Measurements from ENCODE around the gene UNK. TPM values are rescaled to one million over a fixed set of nuclear protein-coding genes. Genes with fewer than 3 reads are reported as not detected.

Gene UNK
- total and polyA plus RNA-seq, 9 of the 15 experiments (the other 6 are each of a cell fraction or from before 2014, with no cell fraction given), result 12.8 to 38.6 (median 24.8) TPM

DNA sequence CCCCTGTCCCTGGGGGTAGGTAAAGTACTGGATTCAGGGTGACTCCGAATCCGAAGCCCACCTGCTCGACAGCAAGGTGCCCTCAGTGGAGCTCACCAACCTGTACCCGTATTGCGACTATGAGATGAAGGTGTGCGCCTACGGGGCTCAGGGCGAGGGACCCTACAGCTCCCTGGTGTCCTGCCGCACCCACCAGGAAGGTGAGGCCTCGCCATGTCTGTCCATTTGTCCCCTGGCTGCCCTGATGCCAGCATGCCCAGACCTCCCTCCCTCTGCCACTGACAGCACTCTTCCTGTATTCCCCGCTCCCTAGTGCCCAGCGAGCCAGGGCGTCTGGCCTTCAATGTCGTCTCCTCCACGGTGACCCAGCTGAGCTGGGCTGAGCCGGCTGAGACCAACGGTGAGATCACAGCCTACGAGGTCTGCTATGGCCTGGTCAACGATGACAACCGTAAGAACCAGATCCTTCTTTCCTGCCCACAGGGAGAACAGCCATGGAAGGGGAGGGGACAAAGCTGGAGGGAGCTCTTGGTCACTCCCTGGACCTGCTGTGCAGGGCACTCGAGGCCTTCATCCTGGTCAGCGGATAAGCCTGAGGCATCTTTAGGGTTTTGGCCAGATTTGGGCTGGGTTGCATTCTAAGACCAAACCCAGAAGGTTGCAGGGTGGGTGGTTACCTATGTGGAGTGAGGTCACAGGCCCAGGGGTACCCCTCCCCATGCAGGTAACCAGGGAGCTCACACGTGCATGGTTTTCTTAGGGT, 33.8 kb upstream of the UNK start:
- in situ Hi-C loops (cut with MboI), result no loop called here
- no peak for TF ChIP-seq ZNF12 (CRISPR knock-in tag; IDR thresholded peaks at IDR 0.05)
- TF ChIP-seq HNRNPL (IDR thresholded peaks at IDR 0.05; ENCODE audit: low read depth, low read length), result no peak
- TF ChIP-seq PTTG1 (tag; IDR thresholded peaks at IDR 0.05; ENCODE audit: low read depth), result no peak
- no peak for TF ChIP-seq HCFC1 (IDR thresholded peaks at IDR 0.05; ENCODE audit: low read depth, low read length)
- no peak for TF ChIP-seq EWSR1 (IDR thresholded peaks at IDR 0.05; ENCODE audit: borderline replicate concordance, low read depth, partially characterized antibody)
- TF ChIP-seq, protein P1, sequence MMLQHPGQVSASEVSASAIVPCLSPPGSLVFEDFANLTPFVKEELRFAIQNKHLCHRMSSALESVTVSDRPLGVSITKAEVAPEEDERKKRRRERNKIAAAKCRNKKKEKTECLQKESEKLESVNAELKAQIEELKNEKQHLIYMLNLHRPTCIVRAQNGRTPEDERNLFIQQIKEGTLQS (IDR thresholded peaks at IDR 0.05), result no peak
- TF ChIP-seq, protein P1 (CRISPR knock-in tag; conservative IDR thresholded peaks at IDR 0.05), result no peak
- no peak for TF ChIP-seq ATF1 (CRISPR knock-in tag; IDR thresholded peaks at IDR 0.05)
- no peak for TF ChIP-seq ATF1 (tag; IDR thresholded peaks at IDR 0.05)
- TF ChIP-seq ZNF75A (CRISPR knock-in tag; IDR thresholded peaks at IDR 0.05), result no peak
- TF ChIP-seq ZFP1 (CRISPR knock-in tag; IDR thresholded peaks at IDR 0.05), result no peak
- no peak for TF ChIP-seq HNRNPK (IDR thresholded peaks at IDR 0.05; ENCODE audit: low read depth, low read length, poor library complexity, severe bottlenecking)
- no peak for TF ChIP-seq NUFIP1 (IDR thresholded peaks at IDR 0.05; ENCODE audit: partially characterized antibody)
- TF ChIP-seq, protein P2, sequence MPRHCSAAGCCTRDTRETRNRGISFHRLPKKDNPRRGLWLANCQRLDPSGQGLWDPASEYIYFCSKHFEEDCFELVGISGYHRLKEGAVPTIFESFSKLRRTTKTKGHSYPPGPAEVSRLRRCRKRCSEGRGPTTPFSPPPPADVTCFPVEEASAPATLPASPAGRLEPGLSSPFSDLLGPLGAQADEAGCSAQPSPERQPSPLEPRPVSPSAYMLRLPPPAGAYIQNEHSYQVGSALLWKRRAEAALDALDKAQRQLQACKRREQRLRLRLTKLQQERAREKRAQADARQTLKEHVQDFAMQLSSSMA (CRISPR knock-in tag; IDR thresholded peaks at IDR 0.05), result no peak
- TF ChIP-seq, protein P3, sequence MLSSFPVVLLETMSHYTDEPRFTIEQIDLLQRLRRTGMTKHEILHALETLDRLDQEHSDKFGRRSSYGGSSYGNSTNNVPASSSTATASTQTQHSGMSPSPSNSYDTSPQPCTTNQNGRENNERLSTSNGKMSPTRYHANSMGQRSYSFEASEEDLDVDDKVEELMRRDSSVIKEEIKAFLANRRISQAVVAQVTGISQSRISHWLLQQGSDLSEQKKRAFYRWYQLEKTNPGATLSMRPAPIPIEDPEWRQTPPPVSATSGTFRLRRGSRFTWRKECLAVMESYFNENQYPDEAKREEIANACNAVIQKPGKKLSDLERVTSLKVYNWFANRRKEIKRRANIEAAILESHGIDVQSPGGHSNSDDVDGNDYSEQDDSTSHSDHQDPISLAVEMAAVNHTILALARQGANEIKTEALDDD (IDR thresholded peaks at IDR 0.05), result no peak
- ATAC-seq (no peak), FAIRE-seq (no peak), DNase-seq (ENCODE audit: extremely low read depth in 1 of 4, low spot score in 3 of 4) (no peak)
- no peak overlapping the region for H3K27ac ChIP-seq (ENCODE audit: extremely low read depth, low read depth, low read length)
- H3K79me2 ChIP-seq (ENCODE audit: control insufficient read depth, insufficient read depth, low read length), result no peaks in the 10 kb centered on the region
- H3K9me3 ChIP-seq (replicated peaks; ENCODE audit: control insufficient read depth, insufficient read depth, low read depth, low read length), result no peaks in the 10 kb centered on the region
- H3K4me1 ChIP-seq (replicated peaks in 1 of 2; ENCODE audit: control insufficient read depth in 2 of 2, insufficient read depth in 2 of 2, low read length in 2 of 2), result peaks cover 13 to 59% of the 10 kb centered on the region in 2 experiments
- no peaks in the 10 kb centered on the region for H3K27me3 ChIP-seq (ENCODE audit: control insufficient read depth in 2 of 2, insufficient read depth in 2 of 2, low read length in 2 of 2)
- H3K9me1 ChIP-seq (ENCODE audit: control insufficient read depth, insufficient read depth, low read length), result no peaks in the 10 kb centered on the region
- ChIA-PET POLR2A (interaction anchor here (0.6 to 1.6 kb wide), 9 partner anchors 13 to 173 kb away, joined by 3 to 4 read pairs (median 4); partner anchors contain the start of gene SMIM5), CTCF (ENCODE audit: low intra/inter-chr PET ratio) (interaction anchor here (0.7 to 1.6 kb wide), 5 partner anchors 74 to 131 kb away, joined by 3 to 14 read pairs (median 4); partner anchors contain the start of gene SMIM5)
- intact Hi-C loops (cut with micrococcal nuclease), result loop anchor here (5.0 to 10.0 kb wide), 2 partner anchors 234 to 254 kb away; partner anchors contain the start of genes CASKIN2, CDK3 and TSEN54
- H4K20me1 ChIP-seq (replicated peaks; ENCODE audit: control insufficient read depth, insufficient read depth, low read length), result no peaks in the 10 kb centered on the region
- H3K9ac ChIP-seq (ENCODE audit: insufficient read depth in 1 of 2, low read depth in 2 of 2, low read length in 2 of 2), result 0 out of 4 replicates have a peak overlapping the region, but pooled peaks of 1 of the 2 experiments have one; percentile 10
- no peaks in the 10 kb centered on the region for H3K36me3 ChIP-seq (ENCODE audit: control insufficient read depth, insufficient read depth, low read length)
- H3K4me3 ChIP-seq, result no peak overlapping the region
- WGBS (ENCODE audit: insufficient coverage, low coverage, missing lambda C conversion rate), result 47% methylated on average over 23 of the region's 23 CpGs
- H2AFZ ChIP-seq (ENCODE audit: low read depth, low read length), result no peak overlapping the region
- no TSS peak for BruUV-seq (replicated peaks)
- no peak overlapping the region for H3K4me2 ChIP-seq (ENCODE audit: insufficient read depth, low read length)
